RWPE2 (cell line): ENCODE measurements around the gene GLB1L3.
A peak's percentile ranks its signal among the peaks of the same experiment; 100 is the strongest.

Source experiments
- ATAC-seq: fragments of 200-7000 bp; cut with Tn5 transposase; 3 replicates; pipeline ENCODE4 v1.9.1; 2021; ENCODE audit warnings: low read depth
- DNase-seq: peaks from one replicate; pipeline ENCODE4 v3.0.0-alpha.2; 2020; ENCODE audit warnings: low spot score
- H3K27ac ChIP-seq: fragments of 450-650 bp; 2 replicates; pipeline ENCODE4 v1.5.1; 2017; ENCODE audit warnings: mild to moderate bottlenecking; ENCODE audit not compliant: poor library complexity, severe bottlenecking
- H3K27me3 ChIP-seq: fragments of 250-450 bp; sonication (Bioruptor Pico); 2 replicates; pipeline ENCODE4 v1.5.1; 2021; ENCODE audit warnings: mild to moderate bottlenecking, moderate library complexity; ENCODE audit not compliant: insufficient read depth, poor library complexity, severe bottlenecking
- H3K36me3 ChIP-seq: fragments of 250-450 bp; sonication (Bioruptor Pico); 2 replicates; pipeline ENCODE4 v1.5.1; 2020; ENCODE audit warnings: low read depth, mild to moderate bottlenecking, moderate library complexity
- H3K4me1 ChIP-seq: fragments of 250-450 bp; sonication (Bioruptor Pico); 2 replicates; pipeline ENCODE4 v1.5.1; 2021; ENCODE audit warnings: mild to moderate bottlenecking, moderate library complexity; ENCODE audit not compliant: insufficient read depth, poor library complexity, severe bottlenecking
- H3K4me3 ChIP-seq: fragments of 250-450 bp; sonication (Bioruptor Pico); 2 replicates; pipeline ENCODE4 v1.5.1; 2021; ENCODE audit warnings: mild to moderate bottlenecking, moderate library complexity; ENCODE audit not compliant: severe bottlenecking
- H3K9me3 ChIP-seq: fragments of 250-450 bp; sonication (Bioruptor Pico); 2 replicates; pipeline ENCODE4 v1.5.1; 2021; ENCODE audit warnings: mild to moderate bottlenecking, moderate library complexity; ENCODE audit not compliant: severe bottlenecking
- TF ChIP-seq, protein P1 (sequence below): fragments of 450-650 bp; IDR thresholded peaks from one replicate; pipeline ENCODE4 v1.5.1; 2017; ENCODE audit warnings: mild to moderate bottlenecking, moderate library complexity; ENCODE audit not compliant: poor library complexity, severe bottlenecking

GLB1L3 gene

DNA sequence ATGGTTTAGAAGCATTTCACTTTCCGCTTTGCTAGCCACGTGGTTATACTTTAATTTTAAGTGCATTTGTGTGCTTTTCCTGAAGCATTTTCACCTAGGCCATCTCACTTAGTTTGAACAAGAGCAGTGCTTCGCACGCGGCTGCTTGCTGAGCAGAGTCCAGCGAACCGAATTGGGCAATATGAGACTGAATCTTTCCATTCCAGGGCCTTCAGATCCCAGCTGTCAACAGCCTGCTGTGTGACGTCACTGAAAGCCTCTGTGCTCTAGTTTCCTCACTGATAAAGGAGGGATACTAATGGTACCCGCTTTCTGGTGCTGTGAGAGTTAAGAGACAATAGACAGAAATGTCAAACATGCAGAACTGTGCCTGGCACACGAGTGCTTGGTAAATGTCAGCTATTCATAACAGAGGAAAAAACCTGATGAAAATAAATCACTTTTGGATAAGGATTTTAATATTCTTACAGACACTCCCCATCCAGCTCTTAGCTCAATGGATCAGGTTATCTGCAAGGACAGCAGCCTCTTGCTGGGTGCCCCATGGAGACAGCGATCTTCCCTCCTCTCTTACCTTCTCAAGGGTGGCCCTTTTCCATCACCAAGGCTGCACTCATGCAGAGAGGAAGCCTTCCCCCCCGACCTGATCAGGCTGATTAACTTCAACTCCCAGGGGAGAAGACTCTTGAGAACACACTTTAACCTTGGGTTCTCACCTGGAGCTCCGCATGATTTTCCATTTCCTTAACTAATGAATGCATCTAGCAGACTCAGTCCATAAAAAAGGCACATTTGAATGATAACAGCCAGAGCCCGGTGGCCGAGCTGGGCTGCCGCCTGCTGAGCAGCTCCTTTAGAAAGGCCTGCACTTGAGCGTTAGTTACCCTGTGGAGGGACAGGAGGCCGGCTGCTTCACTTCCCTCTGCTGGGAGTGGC is 3.5 kb upstream of the GLB1L3 start:
- Histone ChIP-seq H3K27ac (no peak overlapping the region), H3K36me3 (no peaks in the 10 kb centered on the region), H3K4me1 (peaks cover 4% of the 10 kb centered on the region), H3K9me3 (no peaks in the 10 kb centered on the region), H3K4me3 (no peak overlapping the region), H3K27me3 (peaks cover 44% of the 10 kb centered on the region)
- DNase-seq (no peak), ATAC-seq (no peak)
- TF ChIP-seq, protein P1, sequence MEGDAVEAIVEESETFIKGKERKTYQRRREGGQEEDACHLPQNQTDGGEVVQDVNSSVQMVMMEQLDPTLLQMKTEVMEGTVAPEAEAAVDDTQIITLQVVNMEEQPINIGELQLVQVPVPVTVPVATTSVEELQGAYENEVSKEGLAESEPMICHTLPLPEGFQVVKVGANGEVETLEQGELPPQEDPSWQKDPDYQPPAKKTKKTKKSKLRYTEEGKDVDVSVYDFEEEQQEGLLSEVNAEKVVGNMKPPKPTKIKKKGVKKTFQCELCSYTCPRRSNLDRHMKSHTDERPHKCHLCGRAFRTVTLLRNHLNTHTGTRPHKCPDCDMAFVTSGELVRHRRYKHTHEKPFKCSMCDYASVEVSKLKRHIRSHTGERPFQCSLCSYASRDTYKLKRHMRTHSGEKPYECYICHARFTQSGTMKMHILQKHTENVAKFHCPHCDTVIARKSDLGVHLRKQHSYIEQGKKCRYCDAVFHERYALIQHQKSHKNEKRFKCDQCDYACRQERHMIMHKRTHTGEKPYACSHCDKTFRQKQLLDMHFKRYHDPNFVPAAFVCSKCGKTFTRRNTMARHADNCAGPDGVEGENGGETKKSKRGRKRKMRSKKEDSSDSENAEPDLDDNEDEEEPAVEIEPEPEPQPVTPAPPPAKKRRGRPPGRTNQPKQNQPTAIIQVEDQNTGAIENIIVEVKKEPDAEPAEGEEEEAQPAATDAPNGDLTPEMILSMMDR, result no peak

DNA sequence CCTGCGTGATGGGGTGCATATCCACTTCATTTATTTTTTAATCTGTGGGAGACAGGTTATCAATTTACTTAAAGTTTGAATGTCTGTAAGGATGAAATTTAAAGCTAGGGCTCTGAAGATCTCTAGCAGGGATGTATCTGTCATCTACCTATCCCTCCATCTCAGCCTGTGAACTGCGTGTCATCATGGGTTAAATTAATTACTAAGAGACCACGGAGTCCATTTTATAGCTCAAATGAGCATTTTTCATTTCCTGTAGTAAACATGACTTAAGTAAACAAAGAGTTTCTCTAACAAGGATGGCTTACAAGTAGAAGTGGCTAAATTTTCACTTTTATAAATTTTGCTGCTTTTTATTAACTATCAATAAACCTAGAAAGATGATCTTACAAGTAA is 2.9 kb upstream of the GLB1L3 start:
- TF ChIP-seq, protein P1, result no peak
- DNase-seq, result no peak
- Histone ChIP-seq H3K27me3 (peaks cover 51% of the 10 kb centered on the region), H3K36me3 (no peaks in the 10 kb centered on the region), H3K4me3 (no peak overlapping the region), H3K27ac (no peak overlapping the region), H3K9me3 (no peaks in the 10 kb centered on the region), H3K4me1 (no peaks in the 10 kb centered on the region)
- ATAC-seq, result no peak

DNA sequence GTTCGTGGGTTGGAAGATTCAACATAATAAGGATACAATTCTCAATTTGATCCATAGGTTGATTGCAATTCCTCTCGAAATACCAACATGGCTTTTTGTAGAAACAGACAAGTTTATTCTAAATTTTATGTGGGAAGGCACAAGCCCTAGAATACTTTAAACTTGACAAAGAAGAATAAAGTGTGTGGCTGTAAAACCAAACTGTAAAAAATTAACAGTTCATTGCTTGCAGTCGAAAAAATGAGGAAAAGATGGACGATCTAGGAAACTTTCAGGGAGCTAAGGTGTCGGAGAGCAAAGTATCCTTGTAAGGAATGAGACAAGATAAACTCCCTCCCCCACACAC is 1.0 kb upstream of the GLB1L3 start:
- H3K4me1 ChIP-seq, result no peaks in the 10 kb centered on the region
- DNase-seq, result no peak

DNA sequence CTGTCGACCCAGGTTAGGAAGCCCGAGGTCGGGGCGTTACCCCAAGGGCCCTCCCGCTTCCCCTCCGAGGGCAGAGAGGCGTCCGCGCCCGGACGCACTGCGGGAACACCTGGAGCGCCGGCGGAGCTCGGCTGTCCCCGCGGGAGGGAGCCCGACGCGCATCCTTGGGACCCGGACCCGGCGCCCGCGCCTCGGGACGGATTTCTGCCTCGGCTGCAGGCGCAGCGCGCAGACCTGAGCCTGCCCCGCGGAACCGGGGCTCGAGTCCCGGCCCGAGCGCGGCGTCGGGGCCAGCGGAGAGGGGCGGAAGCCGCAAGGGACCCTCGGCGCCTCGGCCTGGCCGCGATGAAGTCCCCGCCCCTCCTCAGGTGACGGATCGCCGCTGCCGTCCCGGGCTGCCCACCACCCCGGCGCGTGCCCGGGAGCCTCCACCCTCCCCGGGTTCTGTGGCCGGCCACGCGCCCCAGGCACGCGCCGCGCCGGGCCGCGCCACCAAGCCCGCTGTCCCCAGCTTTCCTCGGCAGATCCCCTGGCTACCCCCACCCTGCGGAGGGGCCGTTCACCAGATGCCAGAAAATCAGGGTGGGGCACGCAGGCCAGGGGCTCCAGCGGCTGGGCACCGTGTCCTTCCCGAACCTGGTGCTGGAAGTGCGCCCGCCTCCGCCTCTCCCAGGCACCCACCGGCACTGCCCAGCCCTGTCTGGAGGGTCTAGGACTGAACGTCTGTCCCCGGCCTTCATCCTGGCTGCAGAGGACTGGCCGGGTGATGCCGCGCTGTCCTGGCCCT is 410 bp downstream of the GLB1L3 start:
- DNase-seq (no peak), ATAC-seq (no peak; the same call in 2 of the 3 replicates)
- Histone ChIP-seq H3K4me1 (no peaks in the 10 kb centered on the region), H3K9me3 (no peaks in the 10 kb centered on the region), H3K27ac (no peak overlapping the region), H3K36me3 (no peaks in the 10 kb centered on the region), H3K27me3 (peaks cover 78% of the 10 kb centered on the region), H3K4me3 (peak overlapping the region; percentile 11)
- TF ChIP-seq, protein P1, result peak; percentile 34

More for the DNA sequence above, 1.0 kb upstream of the GLB1L3 start:
- Histone ChIP-seq H3K4me3 (no peak overlapping the region), H3K36me3 (no peaks in the 10 kb centered on the region), H3K27ac (no peak overlapping the region), H3K27me3 (peaks cover 67% of the 10 kb centered on the region), H3K9me3 (no peaks in the 10 kb centered on the region)
- ATAC-seq, result no peak
- TF ChIP-seq, protein P1, result no peak
